Measurements from ENCODE around the gene HERC4. TPM values are rescaled to one million over a fixed set of nuclear protein-coding genes. Genes with fewer than 3 reads are reported as not detected.
"Not testable (repeated sequence)": the region's sequence is repeated elsewhere in the genome, so short reads cannot be mapped to it uniquely, and the experiment has no call there.

Gene HERC4
- total RNA-seq, 1 experiment from 2014 or later, result 95.2 TPM

DNA sequence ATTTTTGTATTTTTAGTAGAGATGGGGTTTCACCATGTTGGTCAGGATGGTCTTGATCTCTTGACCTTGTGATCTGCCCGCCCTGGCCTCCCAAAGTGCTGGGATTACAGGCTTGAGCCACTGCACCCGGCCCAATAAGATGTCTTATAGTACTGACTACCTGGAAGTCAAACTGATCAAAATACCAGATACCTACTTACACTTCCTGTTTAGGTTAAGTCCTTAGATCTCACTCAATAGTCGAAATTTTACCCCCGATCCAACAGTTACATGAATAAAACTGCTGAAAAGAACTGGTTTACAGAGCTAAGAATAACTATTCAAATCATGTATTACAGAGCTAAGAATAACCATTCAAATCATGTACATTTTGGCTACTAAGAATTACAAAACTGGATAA, 58.6 kb downstream of the HERC4 start:
- peaks cover 26% of the 10 kb centered on the region for H3K36me3 Mint-ChIP-seq (ENCODE audit: insufficient read depth, unreplicated experiment)
- BruUV-seq (replicated peaks); H3K27ac Mint-ChIP-seq (ENCODE audit: unreplicated experiment): not testable (repeated sequence)

DNA sequence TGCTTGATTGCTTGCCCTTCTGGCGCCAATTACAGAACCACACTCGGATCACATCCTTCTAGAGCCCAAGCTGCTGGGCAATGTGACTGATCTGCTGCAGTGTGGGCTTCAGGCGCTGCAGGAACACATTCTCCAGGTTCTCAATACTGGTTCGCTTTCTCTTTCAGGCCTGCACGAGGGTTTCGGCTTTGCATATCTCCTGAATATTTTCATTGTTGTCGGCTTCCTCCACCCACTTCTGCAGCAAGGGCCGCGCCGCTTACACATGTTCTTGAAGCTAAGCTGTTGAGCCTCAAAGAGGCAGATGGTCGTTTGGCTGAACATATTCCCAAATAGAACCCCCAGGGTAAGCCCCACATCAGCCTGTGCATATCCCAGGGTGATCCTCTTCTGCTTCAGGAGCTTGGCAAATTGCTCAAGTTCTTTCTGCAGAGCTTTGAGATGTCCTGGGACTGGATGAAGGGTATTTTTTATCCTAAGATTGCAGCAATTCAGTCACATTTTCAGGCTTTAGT, 64.6 kb downstream of the HERC4 start:
- Mint-ChIP-seq H3K4me1 (ENCODE audit: low read depth, unreplicated experiment) (no peaks in the 10 kb centered on the region), H3K27ac (ENCODE audit: unreplicated experiment) (no peak overlapping the region), H3K36me3 (ENCODE audit: insufficient read depth, unreplicated experiment) (peaks cover 14% of the 10 kb centered on the region), H3K27me3 (ENCODE audit: unreplicated experiment) (no peaks in the 10 kb centered on the region), H3K9me3 (ENCODE audit: low read depth, unreplicated experiment) (no peaks in the 10 kb centered on the region), H3K4me3 (ENCODE audit: low read depth, unreplicated experiment) (no peak overlapping the region)
- intact Hi-C loops (cut with micrococcal nuclease; ENCODE audit: unreplicated experiment), result no loop called here
- BruUV-seq (replicated peaks), result no TSS peak
- TF ChIP-seq, protein P1, sequence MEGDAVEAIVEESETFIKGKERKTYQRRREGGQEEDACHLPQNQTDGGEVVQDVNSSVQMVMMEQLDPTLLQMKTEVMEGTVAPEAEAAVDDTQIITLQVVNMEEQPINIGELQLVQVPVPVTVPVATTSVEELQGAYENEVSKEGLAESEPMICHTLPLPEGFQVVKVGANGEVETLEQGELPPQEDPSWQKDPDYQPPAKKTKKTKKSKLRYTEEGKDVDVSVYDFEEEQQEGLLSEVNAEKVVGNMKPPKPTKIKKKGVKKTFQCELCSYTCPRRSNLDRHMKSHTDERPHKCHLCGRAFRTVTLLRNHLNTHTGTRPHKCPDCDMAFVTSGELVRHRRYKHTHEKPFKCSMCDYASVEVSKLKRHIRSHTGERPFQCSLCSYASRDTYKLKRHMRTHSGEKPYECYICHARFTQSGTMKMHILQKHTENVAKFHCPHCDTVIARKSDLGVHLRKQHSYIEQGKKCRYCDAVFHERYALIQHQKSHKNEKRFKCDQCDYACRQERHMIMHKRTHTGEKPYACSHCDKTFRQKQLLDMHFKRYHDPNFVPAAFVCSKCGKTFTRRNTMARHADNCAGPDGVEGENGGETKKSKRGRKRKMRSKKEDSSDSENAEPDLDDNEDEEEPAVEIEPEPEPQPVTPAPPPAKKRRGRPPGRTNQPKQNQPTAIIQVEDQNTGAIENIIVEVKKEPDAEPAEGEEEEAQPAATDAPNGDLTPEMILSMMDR (IDR thresholded peaks at IDR 0.05; ENCODE audit: unreplicated experiment), result no peak
- no peak for DNase-seq
- CTCF ChIA-PET, result no interaction called here

More for the DNA sequence above, 58.6 kb downstream of the HERC4 start:
- DNase-seq; H3K4me1 Mint-ChIP-seq (ENCODE audit: low read depth, unreplicated experiment); H3K27me3 Mint-ChIP-seq (ENCODE audit: unreplicated experiment); CTCF ChIA-PET; H3K9me3 Mint-ChIP-seq (ENCODE audit: low read depth, unreplicated experiment); intact Hi-C loops (cut with micrococcal nuclease; ENCODE audit: unreplicated experiment); H3K4me3 Mint-ChIP-seq (ENCODE audit: low read depth, unreplicated experiment): not testable (repeated sequence)

DNA sequence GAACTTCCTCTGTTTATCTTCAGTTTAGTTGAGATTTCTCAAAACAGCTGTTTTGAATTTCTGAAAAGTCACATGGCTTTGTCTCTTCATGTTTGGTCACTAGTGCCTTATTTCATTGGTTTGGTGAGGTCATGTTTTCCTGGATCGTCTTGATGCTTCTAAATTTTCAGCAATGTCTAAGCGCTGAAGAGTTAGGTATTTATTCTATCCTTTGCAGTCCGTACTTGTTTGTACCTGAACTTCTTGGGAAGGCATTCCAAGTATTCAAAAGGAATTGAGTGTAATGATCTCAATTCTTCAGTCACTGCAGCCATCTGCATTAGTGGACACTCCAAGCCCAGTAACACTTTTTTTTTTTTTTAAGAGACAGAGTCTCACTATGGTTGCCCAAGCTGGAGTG, 67.7 kb downstream of the HERC4 start:
- H3K36me3 Mint-ChIP-seq (ENCODE audit: insufficient read depth, unreplicated experiment), result peaks cover 27% of the 10 kb centered on the region
- intact Hi-C loops (cut with micrococcal nuclease; ENCODE audit: unreplicated experiment), result no loop called here

DNA sequence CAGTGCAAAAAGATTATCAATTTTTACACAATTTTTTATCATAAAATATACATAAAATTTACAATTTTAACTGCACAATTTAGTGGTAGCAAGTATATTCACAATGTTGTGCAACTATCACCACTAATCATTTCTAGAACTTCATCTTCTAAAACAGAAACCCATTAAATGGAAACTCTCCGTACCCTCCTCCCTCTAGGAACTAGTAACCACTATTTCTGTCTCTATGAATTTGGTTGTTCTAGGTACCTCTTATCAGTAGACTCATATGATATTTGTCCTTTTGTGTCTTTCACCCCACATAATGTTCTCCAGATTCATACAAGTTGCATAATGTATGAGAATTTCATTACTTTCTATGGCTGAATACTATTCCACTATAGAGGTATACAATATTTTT, 73.5 kb downstream of the HERC4 start:
- H3K36me3 Mint-ChIP-seq (ENCODE audit: insufficient read depth, unreplicated experiment), result peaks cover 41% of the 10 kb centered on the region
- CTCF ChIA-PET, result no interaction called here
- no peak overlapping the region for H3K27ac Mint-ChIP-seq (ENCODE audit: unreplicated experiment)
- DNase-seq, result no peak
- H3K9me3 Mint-ChIP-seq (ENCODE audit: low read depth, unreplicated experiment), result no peaks in the 10 kb centered on the region
- no peaks in the 10 kb centered on the region for H3K27me3 Mint-ChIP-seq (ENCODE audit: unreplicated experiment)
- no TSS peak for BruUV-seq (replicated peaks)
- TF ChIP-seq, protein P1 (IDR thresholded peaks at IDR 0.05; ENCODE audit: unreplicated experiment), result no peak
- intact Hi-C loops (cut with micrococcal nuclease; ENCODE audit: unreplicated experiment), result no loop called here
- H3K4me1 Mint-ChIP-seq (ENCODE audit: low read depth, unreplicated experiment), result no peaks in the 10 kb centered on the region
- H3K4me3 Mint-ChIP-seq (ENCODE audit: low read depth, unreplicated experiment), result no peak overlapping the region

More for the DNA sequence above, 67.7 kb downstream of the HERC4 start:
- Mint-ChIP-seq H3K4me1 (ENCODE audit: low read depth, unreplicated experiment) (no peaks in the 10 kb centered on the region), H3K9me3 (ENCODE audit: low read depth, unreplicated experiment) (no peaks in the 10 kb centered on the region), H3K27ac (ENCODE audit: unreplicated experiment) (no peak overlapping the region), H3K4me3 (ENCODE audit: low read depth, unreplicated experiment) (no peak overlapping the region), H3K27me3 (ENCODE audit: unreplicated experiment) (no peaks in the 10 kb centered on the region)
- DNase-seq, result no peak
- no TSS peak for BruUV-seq (replicated peaks)
- CTCF ChIA-PET, result no interaction called here
- TF ChIP-seq, protein P1 (IDR thresholded peaks at IDR 0.05; ENCODE audit: unreplicated experiment), result no peak

GRCh38 chr10:68001000-68001399, 74.1 kb downstream of the HERC4 start:
- no TSS peak for BruUV-seq (replicated peaks)
- Mint-ChIP-seq H3K36me3 (ENCODE audit: insufficient read depth, unreplicated experiment) (peaks cover 37% of the 10 kb centered on the region), H3K27me3 (ENCODE audit: unreplicated experiment) (no peaks in the 10 kb centered on the region), H3K27ac (ENCODE audit: unreplicated experiment) (no peak overlapping the region), H3K4me1 (ENCODE audit: low read depth, unreplicated experiment) (no peaks in the 10 kb centered on the region), H3K9me3 (ENCODE audit: low read depth, unreplicated experiment) (no peaks in the 10 kb centered on the region), H3K4me3 (ENCODE audit: low read depth, unreplicated experiment) (no peak overlapping the region)
- TF ChIP-seq, protein P1 (IDR thresholded peaks at IDR 0.05; ENCODE audit: unreplicated experiment), result no peak
- CTCF ChIA-PET, result no interaction called here
- intact Hi-C loops (cut with micrococcal nuclease; ENCODE audit: unreplicated experiment), result no loop called here
- no peak for DNase-seq

All from Calu3 (cell line).